Stomach (tissue), 9 donors: ENCODE measurements around the gene ATP4B. TPM values are rescaled to one million over a fixed set of nuclear protein-coding genes. Genes with fewer than 3 reads are reported as not detected.
A peak's percentile ranks its signal among the peaks of the same experiment; 100 is the strongest.

Source experiments
- DNase-seq, 2 donors: peaks; one replicate each; pipeline versions ENCODE4 v3.0.0 to v3.0.0-alpha.2; 2013 to 2019
- H3K27ac ChIP-seq, 5 donors: fragments of 200-600 bp in 4 of 5; sonication (generic) in 4 of 5; one replicate each; pipeline ENCODE4 v1.5.1; 2013 to 2019; ENCODE audit warnings: mild to moderate bottlenecking in 1 of 5, moderate library complexity in 1 of 5
- H3K27me3 ChIP-seq, 3 donors: fragments of 200-600 bp; sonication (generic); one replicate each; pipeline ENCODE4 v1.5.1; 2017 to 2019; ENCODE audit warnings: mixed run types in 1 of 3
- H3K36me3 ChIP-seq, 4 donors: fragments of 200-600 bp; sonication (generic); 1 replicate in 3 of 4; 2 replicates in 1 of 4; pipeline ENCODE4 v1.5.1; 2016 to 2019
- H3K4me1 ChIP-seq, 4 donors: fragments of 200-600 bp; sonication (generic); one replicate each; pipeline ENCODE4 v1.5.1; 2016 to 2019
- H3K4me3 ChIP-seq, 4 donors: fragments of 200-600 bp; sonication (generic) in 3 of 4; one replicate each; pipeline ENCODE4 v1.5.1; 2016 to 2019; ENCODE audit warnings: mild to moderate bottlenecking in 1 of 4
- H3K9me3 ChIP-seq, 4 donors: fragments of 200-600 bp; sonication (generic); one replicate each; pipeline ENCODE4 v1.5.1; 2016 to 2019
- EP300 ChIP-seq: sonication (generic); formaldehyde crosslinking; IDR thresholded peaks from one replicate; pipeline ENCODE4 v1.6.1; 2017; ENCODE audit warnings: antibody characterized with exemption
- POLR2A ChIP-seq, 4 donors: fragments of 450-650 bp; IDR thresholded peaks; one replicate each; pipeline ENCODE4 v1.6.1; 2016; ENCODE audit warnings: antibody characterized with exemption in 4 of 4, control low read depth in 2 of 4, mild to moderate bottlenecking in 1 of 4, moderate library complexity in 1 of 4
- POLR2AphosphoS5 ChIP-seq, 3 donors: sonication (generic); formaldehyde crosslinking; IDR thresholded peaks; one replicate each; pipeline ENCODE4 v1.6.1; 2016; ENCODE audit warnings: antibody characterized with exemption in 3 of 3
- WGBS, 5 donors: extraction: QIAGEN DNeasy Blood & Tissue Kit in 3 of 5; methylation state at CpG; one replicate each; pipeline versions ENCODE4 v1.1.5 to v1.1.7; 2013 to 2018; 5-methylcytosine and 5-hydroxymethylcytosine counted together
- intact Hi-C: fragments of 100-400 bp; cut with DNase I; formaldehyde crosslinking; loops from one replicate; pipeline ENCODE4 v1.15.1; 2023; ENCODE audit warnings: low total_unique reads
- polyA plus RNA-seq, 3 donors: library from polyadenylated mRNA; stranded (reverse); fragments of 200-250 nt; gene quantifications; one replicate each; pipeline ENCODE4 v1.2.3, GENCODE V29; 2013
- total RNA-seq, 5 donors: library from RNA; depleted of rRNA; stranded (reverse); fragments of >200 nt; gene quantifications; one replicate each; pipeline versions ENCODE4 v1.1.0 to v1.2.3, GENCODE V29; 2014 to 2016
- TF ChIP-seq, protein P1 (sequence below), 7 experiments: fragments of 450-650 bp in 4 of 7; fragments of 200-600 bp in 3 of 7; sonication (generic) in 3 of 7; IDR thresholded peaks; one replicate each; pipeline ENCODE4 v1.5.1; 2016 to 2019; ENCODE audit warnings: antibody characterized with exemption in 7 of 7, control low read depth in 2 of 7, mild to moderate bottlenecking in 1 of 7
- donor health status: healthy with polysubstance abuse.
- donor health status: Bipolar disorder and iron deficiency.
- donor health status: healthy.

ATP4B gene
- total and polyA plus RNA-seq, 8 donors = 0.87 to 585 (median 278) TPM

DNA sequence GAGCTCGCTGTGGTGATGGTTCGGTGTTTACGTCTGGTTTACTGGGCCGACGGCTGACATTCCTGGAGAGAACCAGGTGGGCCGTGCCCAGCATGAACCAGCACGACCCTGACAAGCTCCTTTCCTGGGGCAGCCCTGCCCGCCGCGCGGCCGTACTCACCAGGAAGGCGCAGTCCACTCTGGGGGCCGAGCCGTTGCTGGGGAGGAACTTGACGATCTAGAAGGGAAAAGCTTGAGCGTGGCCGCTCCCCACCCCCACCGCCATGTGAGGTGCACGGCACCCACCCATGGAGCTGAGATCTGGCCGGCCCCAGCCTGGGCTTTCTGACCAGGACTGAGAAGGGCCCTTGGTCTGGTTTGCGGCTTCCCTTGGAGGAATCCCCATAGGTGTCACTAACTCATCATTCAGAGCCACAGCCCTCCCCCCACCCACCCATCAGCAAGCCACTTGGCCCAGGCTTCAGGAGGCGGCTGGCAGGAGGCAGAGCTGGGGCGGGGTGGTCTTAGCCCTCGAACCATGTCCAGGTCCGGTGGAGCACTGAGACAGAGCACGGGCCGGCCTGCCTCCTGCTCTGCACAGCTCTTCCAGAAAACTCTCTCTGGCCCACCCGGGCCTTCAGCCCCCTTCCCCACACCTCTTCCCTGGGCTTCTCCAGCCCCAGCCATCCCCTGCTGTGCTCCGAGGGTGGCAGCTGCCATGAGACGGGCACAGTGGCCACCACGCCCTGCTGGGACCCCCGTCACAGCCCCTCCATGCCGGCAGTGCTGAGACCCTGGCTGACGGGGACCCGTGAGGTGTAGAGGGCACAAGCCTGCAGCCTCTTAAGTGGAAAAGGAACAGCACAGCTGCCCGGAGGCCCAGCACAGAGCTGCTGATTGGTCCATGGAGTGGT lies 6.2 kb downstream of the ATP4B start:
- intact Hi-C loops = no loop called here

DNA sequence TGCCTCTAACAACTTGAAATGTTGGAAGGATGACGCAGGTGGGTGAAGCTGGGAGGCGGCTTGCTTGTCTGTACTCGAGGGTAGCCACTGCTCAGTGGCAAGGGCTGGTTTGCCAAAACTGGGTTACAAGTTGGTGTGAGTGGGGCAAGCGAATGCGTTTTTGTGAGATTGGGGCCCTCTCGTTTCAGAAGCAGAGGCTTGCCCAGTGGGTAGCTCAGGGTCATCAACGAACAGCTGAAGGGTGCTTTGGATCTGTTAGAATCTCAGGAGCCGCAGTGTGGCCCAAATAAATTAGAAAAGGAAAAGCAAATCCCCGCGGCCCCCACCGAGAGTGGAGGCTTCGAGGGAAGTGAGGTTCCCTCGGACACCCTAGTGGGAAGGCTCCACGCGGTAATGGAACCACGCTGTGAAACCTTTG lies 7.3 kb downstream of the ATP4B start:
- Histone ChIP-seq H3K4me3 (no peak overlapping the region), H3K27me3 (no peaks in the 10 kb centered on the region), H3K27ac (peak overlapping the region in 1 of 5 donors; percentile 5), H3K9me3 (no peaks in the 10 kb centered on the region), H3K4me1 (peaks cover 13 to 32% (median 18%) of the 10 kb centered on the region in 4 donors), H3K36me3 (no peaks in the 10 kb centered on the region)
- intact Hi-C loops = no loop called here
- TF ChIP-seq EP300 (no peak), POLR2AphosphoS5 (IDR thresholded peaks at IDR 0.05) (no peak), POLR2A (IDR thresholded peaks at IDR 0.05) (no peak)
- TF ChIP-seq, protein P1, sequence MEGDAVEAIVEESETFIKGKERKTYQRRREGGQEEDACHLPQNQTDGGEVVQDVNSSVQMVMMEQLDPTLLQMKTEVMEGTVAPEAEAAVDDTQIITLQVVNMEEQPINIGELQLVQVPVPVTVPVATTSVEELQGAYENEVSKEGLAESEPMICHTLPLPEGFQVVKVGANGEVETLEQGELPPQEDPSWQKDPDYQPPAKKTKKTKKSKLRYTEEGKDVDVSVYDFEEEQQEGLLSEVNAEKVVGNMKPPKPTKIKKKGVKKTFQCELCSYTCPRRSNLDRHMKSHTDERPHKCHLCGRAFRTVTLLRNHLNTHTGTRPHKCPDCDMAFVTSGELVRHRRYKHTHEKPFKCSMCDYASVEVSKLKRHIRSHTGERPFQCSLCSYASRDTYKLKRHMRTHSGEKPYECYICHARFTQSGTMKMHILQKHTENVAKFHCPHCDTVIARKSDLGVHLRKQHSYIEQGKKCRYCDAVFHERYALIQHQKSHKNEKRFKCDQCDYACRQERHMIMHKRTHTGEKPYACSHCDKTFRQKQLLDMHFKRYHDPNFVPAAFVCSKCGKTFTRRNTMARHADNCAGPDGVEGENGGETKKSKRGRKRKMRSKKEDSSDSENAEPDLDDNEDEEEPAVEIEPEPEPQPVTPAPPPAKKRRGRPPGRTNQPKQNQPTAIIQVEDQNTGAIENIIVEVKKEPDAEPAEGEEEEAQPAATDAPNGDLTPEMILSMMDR (IDR thresholded peaks at IDR 0.05) = no peak
- 86 to 91% (median 89%) methylated on average over 16 of the region's 16 CpGs for WGBS, 5 donors
- DNase-seq = peak in 1 of 2 donors; percentile 24

More for the DNA sequence above, 6.2 kb downstream of the ATP4B start:
- Histone ChIP-seq H3K36me3 (no peaks in the 10 kb centered on the region), H3K4me3 (no peak overlapping the region), H3K27ac (peak overlapping the region in 4 of 5 donors; percentile 6 to 23 (median 10)), H3K27me3 (no peaks in the 10 kb centered on the region), H3K9me3 (no peaks in the 10 kb centered on the region), H3K4me1 (peaks cover 13 to 29% (median 15%) of the 10 kb centered on the region in 4 donors)
- WGBS, 5 donors = 87 to 94% (median 92%) methylated on average over 22 to 37 of the region's 37 CpGs
- peak in 1 of 2 donors; percentile 24 for DNase-seq
- TF ChIP-seq EP300 = no peak
- no peak for TF ChIP-seq POLR2A (IDR thresholded peaks at IDR 0.05)

DNA sequence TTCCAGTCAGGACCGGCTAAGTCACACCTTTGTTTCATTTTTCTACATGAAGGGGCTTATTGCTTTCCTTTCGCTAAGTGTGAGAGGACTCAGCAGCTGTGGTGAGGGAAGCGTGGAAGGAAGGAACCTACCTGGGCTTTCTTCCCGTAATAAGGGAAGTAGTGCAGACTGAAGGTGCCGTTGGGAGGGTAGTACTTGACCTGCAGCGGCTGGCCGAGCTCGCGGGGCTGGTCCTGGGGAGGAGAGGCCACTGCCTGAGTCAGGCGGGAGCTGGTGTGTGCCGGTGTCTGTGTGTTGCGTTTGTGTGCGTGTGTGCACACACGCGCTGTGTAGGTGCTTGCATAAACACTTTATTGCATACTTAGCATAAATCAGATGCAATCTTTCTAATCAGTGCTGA lies 7.7 kb downstream of the ATP4B start:
- TF ChIP-seq EP300 (no peak), POLR2A (IDR thresholded peaks at IDR 0.05) (no peak), POLR2AphosphoS5 (IDR thresholded peaks at IDR 0.05) (no peak)
- TF ChIP-seq, protein P1 (IDR thresholded peaks at IDR 0.05) = no peak
- DNase-seq = peak in 1 of 2 donors; percentile 25
- Histone ChIP-seq H3K36me3 (no peaks in the 10 kb centered on the region), H3K4me1 (peaks cover 13 to 32% (median 18%) of the 10 kb centered on the region in 4 donors), H3K4me3 (no peak overlapping the region), H3K27ac (no peak overlapping the region), H3K9me3 (no peaks in the 10 kb centered on the region), H3K27me3 (no peaks in the 10 kb centered on the region)
- intact Hi-C loops = no loop called here
- 84 to 92% (median 88%) methylated on average over 14 to 15 of the region's 15 CpGs for WGBS, 5 donors

DNA sequence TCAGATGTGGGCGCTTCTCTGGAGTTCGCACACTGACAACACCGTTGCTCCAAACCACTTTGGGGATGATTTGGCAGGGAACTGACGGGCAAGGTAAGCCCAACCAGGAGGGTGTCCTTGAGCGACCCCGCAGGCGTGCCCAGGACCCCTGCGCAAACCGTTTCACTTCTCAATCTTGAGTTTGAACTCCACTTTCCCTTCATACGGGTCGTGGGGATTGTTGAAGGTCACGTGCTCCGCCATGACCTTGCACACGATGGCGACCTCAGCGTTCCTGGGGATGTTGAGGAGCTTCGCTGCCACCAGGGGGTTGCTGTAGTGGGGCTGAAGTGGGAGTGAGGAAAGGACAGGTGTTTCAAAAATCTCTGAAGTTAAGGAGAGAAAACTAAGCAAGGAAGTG lies 8.8 kb downstream of the ATP4B start:
- TF ChIP-seq, protein P1 (IDR thresholded peaks at IDR 0.05) = no peak
- DNase-seq = peak in 1 of 2 donors; percentile 25
- H3K9me3 ChIP-seq = no peaks in the 10 kb centered on the region
- intact Hi-C loops = no loop called here
- peaks cover 13 to 32% (median 18%) of the 10 kb centered on the region in 4 donors for H3K4me1 ChIP-seq
- H3K4me3 ChIP-seq = no peak overlapping the region
- H3K27me3 ChIP-seq = no peaks in the 10 kb centered on the region
- 80 to 89% (median 85%) methylated on average over 17 of the region's 17 CpGs for WGBS, 5 donors
- H3K27ac ChIP-seq = peak overlapping the region in 1 of 5 donors; percentile 79
- H3K36me3 ChIP-seq = no peaks in the 10 kb centered on the region

DNA sequence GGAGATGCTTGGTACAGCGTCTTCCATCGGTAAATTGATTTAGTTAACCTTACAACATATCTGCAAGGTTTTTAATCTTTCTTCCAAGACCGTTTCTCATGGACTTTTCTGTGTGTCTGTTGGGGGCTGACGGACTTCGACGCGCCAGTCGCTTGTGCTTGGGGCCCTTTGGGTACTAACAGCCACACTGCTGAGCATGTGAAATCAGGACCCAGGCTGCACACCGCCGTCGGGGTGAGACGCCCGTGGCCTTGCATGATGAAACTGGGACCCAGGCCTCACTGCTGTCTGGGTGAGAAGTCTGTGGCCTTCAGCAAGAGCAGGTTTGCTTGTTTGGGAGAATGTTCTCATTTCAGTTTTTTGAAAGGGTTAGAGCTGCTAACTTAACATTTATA lies 9.8 kb downstream of the ATP4B start:
- Histone ChIP-seq H3K27ac (peak overlapping the region; percentile 75 to 92 (median 79)), H3K27me3 (no peaks in the 10 kb centered on the region), H3K36me3 (no peaks in the 10 kb centered on the region), H3K9me3 (no peaks in the 10 kb centered on the region), H3K4me1 (peaks cover 17 to 24% (median 18%) of the 10 kb centered on the region in 4 donors), H3K4me3 (no peak overlapping the region)
- peak in 1 of 2 donors; percentile 25 for DNase-seq
- WGBS, 5 donors = 82 to 86% (median 85%) methylated on average over 13 of the region's 13 CpGs
- TF ChIP-seq, protein P1 (IDR thresholded peaks at IDR 0.05) = no peak
- TF ChIP-seq POLR2A (IDR thresholded peaks at IDR 0.05) (no peak), POLR2AphosphoS5 (IDR thresholded peaks at IDR 0.05) (no peak), EP300 (no peak)
- intact Hi-C loops = no loop called here
